Neural progenitor cell (in vitro differentiated cells): ENCODE data around the gene ZMIZ1. TPM values are rescaled to one million over a fixed set of nuclear protein-coding genes. Genes with fewer than 3 reads are reported as not detected.

ENCODE experiments used
- DNase-seq: peaks from one replicate; pipeline ENCODE4 v3.0.0-alpha.2; 2016; ENCODE audit warnings: low spot score
- H2AFZ ChIP-seq: fragments of 200-600 bp; sonication (generic); replicated peaks from 2 replicates; pipeline ENCODE4 v1.6.1; 2016; ENCODE audit warnings: antibody characterized with exemption
- H3F3A ChIP-seq: fragments of 200-600 bp; sonication (generic); 2 replicates; pipeline ENCODE4 v1.6.1; 2016; ENCODE audit warnings: antibody characterized with exemption, low read depth
- H3K27ac ChIP-seq: fragments of 200-600 bp; sonication (generic); 2 replicates; pipeline ENCODE4 v1.5.1; 2016; ENCODE audit warnings: mild to moderate bottlenecking
- H3K27me3 ChIP-seq: fragments of 200-600 bp; sonication (generic); 2 replicates; pipeline ENCODE4 v1.6.1; 2016; ENCODE audit warnings: mild to moderate bottlenecking, moderate library complexity
- H3K36me3 ChIP-seq: fragments of 200-600 bp; sonication (generic); 2 replicates; pipeline ENCODE4 v1.5.1; 2016
- H3K4me1 ChIP-seq: fragments of 200-600 bp; sonication (generic); 2 replicates; pipeline ENCODE4 v1.6.1; 2016; ENCODE audit warnings: mixed run types
- H3K4me2 ChIP-seq: fragments of 200-600 bp; sonication (generic); 2 replicates; pipeline ENCODE4 v1.6.1; 2016
- H3K4me3 ChIP-seq: fragments of 200-600 bp; sonication (generic); 2 replicates; pipeline ENCODE4 v1.5.1; 2016
- H3K79me2 ChIP-seq: fragments of 200-600 bp; sonication (generic); 2 replicates; pipeline ENCODE4 v1.6.1; 2016; ENCODE audit warnings: low read depth
- H3K9ac ChIP-seq: fragments of 200-600 bp; sonication (generic); 2 replicates; pipeline ENCODE4 v1.6.1; 2016
- H3K9me3 ChIP-seq: fragments of 200-600 bp; sonication (generic); 2 replicates; pipeline ENCODE4 v1.5.1; 2016; ENCODE audit warnings: low read depth
- H4K20me1 ChIP-seq: fragments of 200-600 bp; sonication (generic); 2 replicates; pipeline ENCODE4 v1.6.1; 2016; ENCODE audit warnings: low read depth
- H3K27ac Mint-ChIP-seq: 3 replicates; pipeline ENCODE4 v1.8.0; 2021; ENCODE audit warnings: mixed read lengths
- H3K27me3 Mint-ChIP-seq: 2 replicates; pipeline ENCODE4 v1.8.0; 2022; ENCODE audit warnings: low read depth, mild to moderate bottlenecking, inconsistent platforms, moderate library complexity, mixed read lengths; ENCODE audit not compliant: insufficient read depth
- H3K36me3 Mint-ChIP-seq: 3 replicates; pipeline ENCODE4 v1.8.0; 2021; ENCODE audit warnings: mixed read lengths
- H3K4me1 Mint-ChIP-seq: 3 replicates; pipeline ENCODE4 v1.8.0; 2021; ENCODE audit warnings: mixed read lengths
- H3K4me3 Mint-ChIP-seq: 3 replicates; pipeline ENCODE4 v1.8.0; 2021; ENCODE audit warnings: mild to moderate bottlenecking, moderate library complexity, mixed read lengths
- H3K9me3 Mint-ChIP-seq: 3 replicates; pipeline ENCODE4 v1.8.0; 2020; ENCODE audit warnings: mixed read lengths
- CTCF ChIP-seq: fragments of 200-600 bp; sonication (generic); IDR thresholded peaks from 2 replicates; pipeline ENCODE4 v1.5.1; 2017; ENCODE audit warnings: antibody characterized with exemption, mild to moderate bottlenecking
- EZH2 ChIP-seq: fragments of 200-600 bp; sonication (generic); IDR thresholded peaks from 2 replicates; pipeline ENCODE4 v1.6.1; 2017; ENCODE audit warnings: antibody characterized with exemption, mild to moderate bottlenecking, moderate library complexity
- EZH2phosphoT487 ChIP-seq: fragments of 200-600 bp; sonication (generic); IDR thresholded peaks from 2 replicates; pipeline ENCODE4 v1.6.1; 2017; ENCODE audit warnings: antibody characterized with exemption
- total RNA-seq: library from RNA; depleted of rRNA; stranded (reverse); fragments of >200 nt; gene quantifications from 2 replicates; pipeline ENCODE4 v1.2.3, GENCODE V29; 2015; ENCODE audit warnings: low replicate concordance

Gene ZMIZ1
- total RNA-seq, 1 donor from 2014 or later, result 5.8 TPM

GRCh38 chr10:79125092-79125491 is 56.3 kb downstream of the ZMIZ1 start:
- no peak for DNase-seq
- peaks cover 51% of the 10 kb centered on the region for H3K4me1 Mint-ChIP-seq
- Histone ChIP-seq H3K79me2 (no peaks in the 10 kb centered on the region), H3F3A (peaks cover 39% of the 10 kb centered on the region), H3K27me3 (no peaks in the 10 kb centered on the region), H3K9ac (no peak overlapping the region), H3K4me1 (peaks cover 36% of the 10 kb centered on the region), H3K27ac (no peak overlapping the region), H3K36me3 (no peaks in the 10 kb centered on the region), H2AFZ (no peak overlapping the region), H3K4me2 (no peak overlapping the region), H3K9me3 (no peaks in the 10 kb centered on the region), H3K4me3 (no peak overlapping the region), H4K20me1 (peaks cover 89% of the 10 kb centered on the region)
- H3K27ac Mint-ChIP-seq, result no peak overlapping the region
- H3K4me3 Mint-ChIP-seq, result no peak overlapping the region
- peaks cover 5% of the 10 kb centered on the region for H3K27me3 Mint-ChIP-seq
- TF ChIP-seq EZH2phosphoT487, result no peak
- H3K36me3 Mint-ChIP-seq, result peaks cover 8% of the 10 kb centered on the region
- H3K9me3 Mint-ChIP-seq, result no peaks in the 10 kb centered on the region

- Histone ChIP-seq H3K79me2 (peaks cover 9% of the 10 kb centered on the region), H3K27ac (no peak overlapping the region), H4K20me1 (peaks cover 90% of the 10 kb centered on the region), H3K9ac (no peak overlapping the region), H3K36me3 (no peaks in the 10 kb centered on the region), H3K4me3 (no peak overlapping the region), H2AFZ (no peak overlapping the region), H3K4me1 (peaks cover 50% of the 10 kb centered on the region), H3K4me2 (no peak overlapping the region), H3K9me3 (no peaks in the 10 kb centered on the region), H3K27me3 (no peaks in the 10 kb centered on the region), H3F3A (peaks cover 41% of the 10 kb centered on the region)
- Mint-ChIP-seq H3K27ac (peak overlapping the region; percentile 42), H3K9me3 (no peaks in the 10 kb centered on the region), H3K4me3 (no peak overlapping the region), H3K27me3 (peaks cover 6% of the 10 kb centered on the region), H3K4me1 (peaks cover 64% of the 10 kb centered on the region), H3K36me3 (peaks cover 7% of the 10 kb centered on the region)
- no peak for DNase-seq
- TF ChIP-seq CTCF, result no peak
- TF ChIP-seq EZH2, result no peak
Measured at GRCh38 chr10:79126351-79127080, 57.8 kb downstream of the ZMIZ1 start.

- peaks cover 6% of the 10 kb centered on the region for H3K36me3 Mint-ChIP-seq
- H3K36me3 ChIP-seq, result no peaks in the 10 kb centered on the region
- H3K9me3 ChIP-seq, result no peaks in the 10 kb centered on the region
- peaks cover 41% of the 10 kb centered on the region for H3F3A ChIP-seq
- H2AFZ ChIP-seq, result no peak overlapping the region
- H3K27me3 ChIP-seq, result no peaks in the 10 kb centered on the region
- peaks cover 53% of the 10 kb centered on the region for H3K4me1 ChIP-seq
- H3K4me2 ChIP-seq, result no peak overlapping the region
- no peak overlapping the region for H3K4me3 ChIP-seq
- H3K4me1 Mint-ChIP-seq, result peaks cover 73% of the 10 kb centered on the region
- peak; percentile 54 for DNase-seq
- H3K27ac Mint-ChIP-seq, result no peak overlapping the region
- H3K9ac ChIP-seq, result no peak overlapping the region
- peaks cover 12% of the 10 kb centered on the region for H3K79me2 ChIP-seq
- H4K20me1 ChIP-seq, result peaks cover 98% of the 10 kb centered on the region
- no peaks in the 10 kb centered on the region for H3K9me3 Mint-ChIP-seq
- H3K4me3 Mint-ChIP-seq, result no peak overlapping the region
- TF ChIP-seq EZH2phosphoT487 (no peak), EZH2 (no peak), CTCF (no peak)
- H3K27ac ChIP-seq, result no peak overlapping the region
- H3K27me3 Mint-ChIP-seq, result peaks cover 6% of the 10 kb centered on the region
Measured at GRCh38 chr10:79127151-79127961, 58.6 kb downstream of the ZMIZ1 start.
